ENCODE measurements around the gene TEX44. TPM values are rescaled to one million over a fixed set of nuclear protein-coding genes. Genes with fewer than 3 reads are reported as not detected.

Gene TEX44
- total and polyA plus RNA-seq, 2 of the 13 experiments (the other 11 are each of a cell fraction or from before 2014, with no cell fraction given), result not detected

GRCh38 chr2:231621051-231621879 lies 28.6 kb downstream of the TEX44 start (continued):
- TF ChIP-seq, protein P1, sequence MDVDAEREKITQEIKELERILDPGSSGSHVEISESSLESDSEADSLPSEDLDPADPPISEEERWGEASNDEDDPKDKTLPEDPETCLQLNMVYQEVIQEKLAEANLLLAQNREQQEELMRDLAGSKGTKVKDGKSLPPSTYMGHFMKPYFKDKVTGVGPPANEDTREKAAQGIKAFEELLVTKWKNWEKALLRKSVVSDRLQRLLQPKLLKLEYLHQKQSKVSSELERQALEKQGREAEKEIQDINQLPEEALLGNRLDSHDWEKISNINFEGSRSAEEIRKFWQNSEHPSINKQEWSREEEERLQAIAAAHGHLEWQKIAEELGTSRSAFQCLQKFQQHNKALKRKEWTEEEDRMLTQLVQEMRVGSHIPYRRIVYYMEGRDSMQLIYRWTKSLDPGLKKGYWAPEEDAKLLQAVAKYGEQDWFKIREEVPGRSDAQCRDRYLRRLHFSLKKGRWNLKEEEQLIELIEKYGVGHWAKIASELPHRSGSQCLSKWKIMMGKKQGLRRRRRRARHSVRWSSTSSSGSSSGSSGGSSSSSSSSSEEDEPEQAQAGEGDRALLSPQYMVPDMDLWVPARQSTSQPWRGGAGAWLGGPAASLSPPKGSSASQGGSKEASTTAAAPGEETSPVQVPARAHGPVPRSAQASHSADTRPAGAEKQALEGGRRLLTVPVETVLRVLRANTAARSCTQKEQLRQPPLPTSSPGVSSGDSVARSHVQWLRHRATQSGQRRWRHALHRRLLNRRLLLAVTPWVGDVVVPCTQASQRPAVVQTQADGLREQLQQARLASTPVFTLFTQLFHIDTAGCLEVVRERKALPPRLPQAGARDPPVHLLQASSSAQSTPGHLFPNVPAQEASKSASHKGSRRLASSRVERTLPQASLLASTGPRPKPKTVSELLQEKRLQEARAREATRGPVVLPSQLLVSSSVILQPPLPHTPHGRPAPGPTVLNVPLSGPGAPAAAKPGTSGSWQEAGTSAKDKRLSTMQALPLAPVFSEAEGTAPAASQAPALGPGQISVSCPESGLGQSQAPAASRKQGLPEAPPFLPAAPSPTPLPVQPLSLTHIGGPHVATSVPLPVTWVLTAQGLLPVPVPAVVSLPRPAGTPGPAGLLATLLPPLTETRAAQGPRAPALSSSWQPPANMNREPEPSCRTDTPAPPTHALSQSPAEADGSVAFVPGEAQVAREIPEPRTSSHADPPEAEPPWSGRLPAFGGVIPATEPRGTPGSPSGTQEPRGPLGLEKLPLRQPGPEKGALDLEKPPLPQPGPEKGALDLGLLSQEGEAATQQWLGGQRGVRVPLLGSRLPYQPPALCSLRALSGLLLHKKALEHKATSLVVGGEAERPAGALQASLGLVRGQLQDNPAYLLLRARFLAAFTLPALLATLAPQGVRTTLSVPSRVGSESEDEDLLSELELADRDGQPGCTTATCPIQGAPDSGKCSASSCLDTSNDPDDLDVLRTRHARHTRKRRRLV (CRISPR knock-in tag; IDR thresholded peaks at IDR 0.05), result no peak
- no peak for TF ChIP-seq ZNF839 (CRISPR knock-in tag; IDR thresholded peaks at IDR 0.05; ENCODE audit: borderline replicate concordance)

DNA sequence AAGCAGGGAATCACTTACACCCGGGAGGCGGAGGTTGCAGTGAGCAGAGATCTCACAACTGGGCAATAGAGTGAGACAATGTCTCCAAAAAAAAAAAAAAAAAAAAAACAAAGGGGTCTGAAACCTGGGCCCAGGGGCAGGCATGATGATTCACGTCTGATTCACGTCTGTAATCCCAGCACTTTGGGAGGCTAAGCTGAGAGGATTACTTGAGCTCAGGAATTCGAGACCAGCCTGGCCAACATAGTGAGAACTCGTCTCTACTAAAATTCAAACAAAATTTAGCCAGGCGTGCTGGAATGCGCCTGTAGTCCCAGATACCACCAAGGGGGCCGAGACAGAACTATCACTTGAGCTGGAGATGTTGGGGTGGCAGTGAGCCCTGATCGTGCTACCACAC lies 30.3 kb downstream of the TEX44 start:
- WGBS (ENCODE audit: low lambda C conversion rate), result 41% methylated on average over 10 of the region's 10 CpGs
- Histone ChIP-seq H3K9me3 (ENCODE audit: low read length) (no peaks in the 10 kb centered on the region), H3K79me2 (ENCODE audit: insufficient read depth, low read length) (no peaks in the 10 kb centered on the region), H3K4me1 (ENCODE audit: insufficient read depth, low read length) (peaks cover 23% of the 10 kb centered on the region), H3K4me2 (ENCODE audit: low read depth, low read length) (no peak overlapping the region), H3K36me3 (replicated peaks in 1 of 2; ENCODE audit: control insufficient read depth in 1 of 2, insufficient read depth in 2 of 2, low read length in 2 of 2) (no peaks in the 10 kb centered on the region), H3K27me3 (ENCODE audit: control insufficient read depth in 1 of 2, insufficient read depth in 2 of 2, low read length in 2 of 2) (peaks cover 6 to 40% of the 10 kb centered on the region in 2 experiments; a peak in 4 of 5 replicates), H3K9ac (ENCODE audit: insufficient read depth, low read depth, low read length) (no peak overlapping the region), H3K27ac (ENCODE audit: extremely low read length, insufficient read depth, low read length) (no peak overlapping the region), H3K4me3 (replicated peaks in 1 of 3; ENCODE audit: insufficient read depth in 1 of 3, low read depth in 2 of 3, low read length in 3 of 3) (no peak overlapping the region), H2AFZ (ENCODE audit: low read length) (no peak overlapping the region), H4K20me1 (ENCODE audit: insufficient read depth, low read length) (no peaks in the 10 kb centered on the region)
- DNase-seq (ENCODE audit: low spot score), result no peak
- CTCF ChIA-PET (ENCODE audit: low intra/inter-chr PET ratio, low total read pairs), result no interaction called here
- no TSS peak for BruUV-seq (replicated peaks)
- intact Hi-C loops (cut with micrococcal nuclease; ENCODE audit: unreplicated experiment) (no loop called here), in situ Hi-C loops (cut with HindIII; ENCODE audit: extremely low pct_ligation_motif_present, low pct_unique_long_range_greater_than_20kb) (no loop called here)
- POLR2A ChIA-PET, result interaction anchor here (0.7 kb wide), 1 partner anchor 87 kb away, joined by 5 read pairs; no protein-coding TSS in a partner anchor
- no peak for FAIRE-seq
- no peak for ATAC-seq
- no peak for TF ChIP-seq ZNF547 (CRISPR knock-in tag; IDR thresholded peaks at IDR 0.05)
- TF ChIP-seq KLF13 (CRISPR knock-in tag; IDR thresholded peaks at IDR 0.05), result no peak
- TF ChIP-seq NFAT5 (CRISPR knock-in tag; IDR thresholded peaks at IDR 0.05), result no peak
- TF ChIP-seq ZC3H13 (CRISPR knock-in tag; IDR thresholded peaks at IDR 0.05), result no peak
- no peak for TF ChIP-seq CBX1 (IDR thresholded peaks at IDR 0.05; ENCODE audit: low read depth)
- TF ChIP-seq, protein P2, sequence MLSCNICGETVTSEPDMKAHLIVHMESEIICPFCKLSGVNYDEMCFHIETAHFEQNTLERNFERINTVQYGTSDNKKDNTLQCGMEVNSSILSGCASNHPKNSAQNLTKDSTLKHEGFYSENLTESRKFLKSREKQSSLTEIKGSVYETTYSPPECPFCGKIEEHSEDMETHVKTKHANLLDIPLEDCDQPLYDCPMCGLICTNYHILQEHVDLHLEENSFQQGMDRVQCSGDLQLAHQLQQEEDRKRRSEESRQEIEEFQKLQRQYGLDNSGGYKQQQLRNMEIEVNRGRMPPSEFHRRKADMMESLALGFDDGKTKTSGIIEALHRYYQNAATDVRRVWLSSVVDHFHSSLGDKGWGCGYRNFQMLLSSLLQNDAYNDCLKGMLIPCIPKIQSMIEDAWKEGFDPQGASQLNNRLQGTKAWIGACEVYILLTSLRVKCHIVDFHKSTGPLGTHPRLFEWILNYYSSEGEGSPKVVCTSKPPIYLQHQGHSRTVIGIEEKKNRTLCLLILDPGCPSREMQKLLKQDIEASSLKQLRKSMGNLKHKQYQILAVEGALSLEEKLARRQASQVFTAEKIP (CRISPR knock-in tag; IDR thresholded peaks at IDR 0.05; ENCODE audit: borderline replicate concordance), result no peak
- no peak for TF ChIP-seq SRSF1 (optimal IDR thresholded peaks at IDR 0.05; ENCODE audit: low read depth, low read length)
